B cell (primary cell): Measurements from ENCODE around the gene WDR82. TPM values are rescaled to one million over a fixed set of nuclear protein-coding genes. Genes with fewer than 3 reads are reported as not detected.

Experiments
- ATAC-seq: fragments of 200-7000 bp; cut with Tn5 transposase; one replicate; pipeline ENCODE4 v1.10.0; 2021; ENCODE audit warnings: low read depth, mild to moderate bottlenecking, moderate number of reproducible peaks, moderate library complexity
- CTCF ChIA-PET: fragments of 350-600 bp; sonication (Branson Sonifier 250); formaldehyde crosslinking; loops from one replicate; lab custom pipeline; 2021; ENCODE audit warnings: antibody characterized with exemption, inconsistent platforms; lab: Charles Lee
- POLR2A ChIA-PET: fragments of 350-600 bp; sonication (Branson Sonifier 250); formaldehyde crosslinking; loops from one replicate; lab custom pipeline; 2021; ENCODE audit warnings: antibody characterized with exemption; lab: Charles Lee
- DNase-seq: peaks from one replicate; pipeline ENCODE4 v3.0.0; 2013
- H2AFZ ChIP-seq: 2 replicates; pipeline ENCODE4 v1.6.1; 2012; ENCODE audit warnings: mild to moderate bottlenecking, low read depth, low read length; ENCODE audit not compliant: insufficient read depth, poor library complexity, severe bottlenecking
- H3K27ac ChIP-seq, 2 donors: 1 replicate in 1 of 2; 2 replicates in 1 of 2; pipeline ENCODE4 v1.5.1; 2012 to 2013; ENCODE audit warnings: low read length in 2 of 2, mild to moderate bottlenecking in 2 of 2, moderate library complexity in 1 of 2
- H3K27me3 ChIP-seq, 4 experiments: fragments of 200-600 bp in 1 of 4; sonication (generic) in 1 of 4; replicated peaks in 1 of 4; 1 replicate in 2 of 4; 2 replicates in 2 of 4; pipeline versions ENCODE4 v1.6.1 to v1.7.0; 2013 to 2016; ENCODE audit warnings: low read length in 3 of 4, mild to moderate bottlenecking in 2 of 4, mixed read lengths in 1 of 4, moderate library complexity in 1 of 4; ENCODE audit not compliant: insufficient read depth in 4 of 4, control insufficient read depth in 3 of 4; ENCODE audit errors: control extremely low read depth in 1 of 4
- H3K36me3 ChIP-seq, 2 experiments: replicated peaks in 1 of 2; 1 replicate in 1 of 2; 2 replicates in 1 of 2; pipeline versions ENCODE4 v1.6.1 to v1.7.1; 2013; ENCODE audit warnings: low read length in 1 of 2; ENCODE audit not compliant: insufficient read depth in 2 of 2, control insufficient read depth in 1 of 2; ENCODE audit errors: control extremely low read depth in 1 of 2, extremely low read depth in 1 of 2
- H3K4me1 ChIP-seq, 2 donors: fragments of 200-600 bp in 1 of 2; sonication (generic) in 1 of 2; 1 replicate in 1 of 2; 2 replicates in 1 of 2; pipeline versions ENCODE4 v1.5.1 to v1.6.1; 2013 to 2017; ENCODE audit warnings: low read length in 2 of 2; ENCODE audit not compliant: control insufficient read depth in 2 of 2, insufficient read depth in 2 of 2
- H3K4me2 ChIP-seq: replicated peaks from 2 replicates; pipeline ENCODE3; 2012; ENCODE audit warnings: mild to moderate bottlenecking, low read depth, low read length; ENCODE audit not compliant: poor library complexity, severe bottlenecking
- H3K4me3 ChIP-seq, 5 experiments: fragments of 200-600 bp in 1 of 5; sonication (generic) in 1 of 5; 1 replicate in 3 of 5; 2 replicates in 2 of 5; pipeline versions ENCODE4 v1.5.1 to v1.7.0; 2011 to 2016; ENCODE audit warnings: low read length in 4 of 5, mild to moderate bottlenecking in 4 of 5, low read depth in 2 of 5, control low read depth in 1 of 5, moderate library complexity in 1 of 5; ENCODE audit not compliant: insufficient read depth in 1 of 5; ENCODE audit errors: control extremely low read depth in 1 of 5, extremely low read depth in 1 of 5
- H3K79me2 ChIP-seq: fragments of 200-600 bp; sonication (generic); one replicate; pipeline ENCODE4 v1.6.0; 2016; ENCODE audit warnings: low read length; ENCODE audit not compliant: control insufficient read depth, insufficient read depth
- H3K9ac ChIP-seq: fragments of 200-600 bp; sonication (generic); 2 replicates; pipeline ENCODE4 v1.6.1; 2017; ENCODE audit warnings: mild to moderate bottlenecking, low read length, moderate library complexity
- H3K9me3 ChIP-seq, 3 donors: one replicate each; pipeline versions ENCODE4 v1.6.1 to v1.7.1; 2013; ENCODE audit warnings: low read length in 2 of 3; ENCODE audit not compliant: control insufficient read depth in 2 of 3, insufficient read depth in 1 of 3; ENCODE audit errors: control extremely low read depth in 1 of 3
- H4K20me1 ChIP-seq: 2 replicates; pipeline ENCODE4 v1.6.0; 2012; ENCODE audit warnings: mild to moderate bottlenecking, low read length; ENCODE audit not compliant: insufficient read depth, control insufficient read depth, poor library complexity, severe bottlenecking
- H3K27ac Mint-ChIP-seq: one replicate; pipeline ENCODE4 v1.8.0; 2021; ENCODE audit warnings: mixed read lengths
- H3K27me3 Mint-ChIP-seq: one replicate; pipeline ENCODE4 v1.8.0; 2021; ENCODE audit warnings: mixed read lengths
- H3K4me1 Mint-ChIP-seq: one replicate; pipeline ENCODE4 v1.8.0; 2021; ENCODE audit warnings: mixed read lengths
- H3K4me3 Mint-ChIP-seq: one replicate; pipeline ENCODE4 v1.8.0; 2021; ENCODE audit warnings: mixed read lengths
- H3K9me3 Mint-ChIP-seq: one replicate; pipeline ENCODE4 v1.8.0; 2022; ENCODE audit warnings: mixed read lengths; ENCODE audit not compliant: insufficient read depth
- CTCF ChIP-seq: fragments of 200-600 bp; IDR thresholded peaks from one replicate; pipeline ENCODE4 v1.8.0; 2022; ENCODE audit warnings: antibody characterized with exemption, mild to moderate bottlenecking
- EZH2 ChIP-seq: IDR thresholded peaks from 2 replicates; pipeline ENCODE4 v1.6.1; 2012; ENCODE audit warnings: borderline replicate concordance, low read depth, mild to moderate bottlenecking, moderate library complexity, low read length; ENCODE audit not compliant: insufficient read depth, poor library complexity, severe bottlenecking
- WGBS: methylation state at CpG from one replicate; pipeline ENCODE4 v1.1.5; 2013; ENCODE audit warnings: missing lambda C conversion rate; ENCODE audit not compliant: insufficient coverage; 5-methylcytosine and 5-hydroxymethylcytosine counted together
- intact Hi-C: fragments of 100-400 bp; cut with micrococcal nuclease; formaldehyde crosslinking; loops from one replicate; pipeline ENCODE4 v1.10.0; 2022
- polyA plus RNA-seq: library from polyadenylated mRNA; depleted of rRNA; stranded (reverse); fragments of >200 nt; gene quantifications from 2 replicates; pipeline ENCODE4 v1.2.3, GENCODE V29; 2012
- total RNA-seq, 2 donors: library from RNA; stranded (reverse); fragments of 120-200 nt in 1 of 2; gene quantifications; 1 replicate in 1 of 2; 2 replicates in 1 of 2; pipeline versions ENCODE4 v1.2.3 to v1.2.4, GENCODE V29; 2013 to 2022

WDR82 gene
- total and polyA plus RNA-seq, 2 donors (not counting 1 experiment from before 2014, with no cell fraction given) = 27.8 to 101 TPM

DNA sequence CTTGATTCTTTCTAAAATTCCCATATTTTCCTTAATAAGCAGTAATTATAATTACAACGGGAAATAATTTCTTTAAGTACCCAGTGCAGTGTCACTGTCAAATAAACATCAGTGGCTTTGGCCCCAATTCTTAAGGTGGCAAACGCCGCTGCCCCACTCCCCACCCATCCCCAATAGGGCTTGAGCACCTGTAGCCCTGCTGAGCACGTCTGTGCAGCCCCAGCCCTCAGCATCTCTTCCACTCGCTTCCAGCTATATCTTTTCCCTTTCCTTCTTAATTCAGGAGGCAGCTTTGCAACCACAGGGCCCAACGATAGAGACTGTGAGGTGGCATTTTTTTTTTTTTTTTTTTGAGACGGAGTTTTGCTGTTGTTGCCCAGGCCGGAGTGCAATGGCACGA, 23.8 kb downstream of the WDR82 start:
- Mint-ChIP-seq H3K27ac (peak overlapping the region; percentile 26), H3K4me3 (no peak overlapping the region), H3K4me1 (peaks cover 37% of the 10 kb centered on the region), H3K27me3 (no peaks in the 10 kb centered on the region), H3K9me3 (no peaks in the 10 kb centered on the region)
- H3K4me1 ChIP-seq = peaks cover 22 to 29% of the 10 kb centered on the region in 2 donors
- H3K27ac ChIP-seq = peak overlapping the region in 1 of 2 donors; percentile 89
- intact Hi-C loops = no loop called here
- H3K9ac ChIP-seq = no peak overlapping the region
- CTCF ChIA-PET = interaction anchor here (1.2 to 3.9 kb wide), 5 partner anchors 10 to 34 kb away, joined by 4 to 33 read pairs (median 18); partner anchors contain the start of genes PPM1M and TWF2
- no peak overlapping the region for H2AFZ ChIP-seq
- POLR2A ChIA-PET = interaction anchor here (0.6 to 2.0 kb wide), 5 partner anchors 11 to 850 kb away, joined by 4 to 13 read pairs (median 7); partner anchors contain the start of gene GLYCTK
- H4K20me1 ChIP-seq = peaks cover 35% of the 10 kb centered on the region
- H3K9me3 ChIP-seq = no peaks in the 10 kb centered on the region
- ATAC-seq (no peak), DNase-seq (no peak)
- H3K36me3 ChIP-seq = peaks cover 21 to 69% of the 10 kb centered on the region in 2 experiments
- H3K79me2 ChIP-seq = peaks cover 42% of the 10 kb centered on the region
- H3K4me3 ChIP-seq = no peak overlapping the region
- TF ChIP-seq CTCF (no peak), EZH2 (no peak)
- WGBS = 90% methylated on average over 4 of the region's 9 CpGs
- no peaks in the 10 kb centered on the region for H3K27me3 ChIP-seq
- no peak overlapping the region for H3K4me2 ChIP-seq
